SK-N-SH treated with all-trans-retinoic acid at 6 μM for 48 hours (cell line): ENCODE data around the gene DLX6.

Source experiments
- CSDC2 ChIP-seq: fragments of 250-450 bp; sonication (Bioruptor Pico); IDR thresholded peaks from 2 replicates; pipeline ENCODE4 v1.5.0; 2020; ENCODE audit warnings: mild to moderate bottlenecking, moderate library complexity
- CSRNP3 ChIP-seq: fragments of 250-450 bp; sonication (Bioruptor Pico); IDR thresholded peaks from 2 replicates; pipeline ENCODE4 v1.5.1; 2021; ENCODE audit warnings: mild to moderate bottlenecking, moderate library complexity
- ESRRG ChIP-seq: fragments of 250-450 bp; sonication (Bioruptor Pico); IDR thresholded peaks from 2 replicates; pipeline ENCODE4 v1.6.1; 2021; ENCODE audit warnings: mild to moderate bottlenecking
- PATZ1 ChIP-seq: fragments of 250-450 bp; sonication (Bioruptor Pico); IDR thresholded peaks from 2 replicates; pipeline ENCODE4 v1.8.0; 2020; ENCODE audit warnings: mild to moderate bottlenecking, moderate library complexity, borderline replicate concordance
- SNAI2 ChIP-seq: fragments of 250-450 bp; sonication (Bioruptor Pico); IDR thresholded peaks from 2 replicates; pipeline ENCODE4 v1.5.0; 2020; ENCODE audit warnings: mild to moderate bottlenecking, moderate library complexity
- TCF4 ChIP-seq: fragments of 250-450 bp; sonication (Bioruptor Pico); IDR thresholded peaks from 2 replicates; pipeline ENCODE4 v1.8.0; 2021; ENCODE audit warnings: mild to moderate bottlenecking, moderate library complexity, borderline replicate concordance
- TOX ChIP-seq: fragments of 250-450 bp; sonication (Bioruptor Pico); IDR thresholded peaks from 2 replicates; pipeline ENCODE4 v1.8.0; 2021; ENCODE audit warnings: mild to moderate bottlenecking, moderate library complexity, borderline replicate concordance
- ZC3H10 ChIP-seq: fragments of 250-450 bp; sonication (Bioruptor Pico); IDR thresholded peaks from 2 replicates; pipeline ENCODE4 v1.5.1; 2021; ENCODE audit warnings: mild to moderate bottlenecking, moderate library complexity
- ZFP3 ChIP-seq: fragments of 250-450 bp; sonication (Bioruptor Pico); IDR thresholded peaks from 2 replicates; pipeline ENCODE4 v1.5.0; 2020; ENCODE audit warnings: mild to moderate bottlenecking, moderate library complexity
- ZFP30 ChIP-seq: fragments of 450-650 bp; formaldehyde crosslinking; IDR thresholded peaks from 2 replicates; pipeline ENCODE4 v1.5.0; 2022; ENCODE audit warnings: mild to moderate bottlenecking, moderate library complexity
- ZNF565 ChIP-seq: fragments of 450-650 bp; formaldehyde crosslinking; conservative IDR thresholded peaks from 2 replicates; pipeline ENCODE4 v1.5.0; 2020; ENCODE audit warnings: low read depth, mild to moderate bottlenecking, moderate library complexity

- no peak for TF ChIP-seq ZC3H10
- TF ChIP-seq CSRNP3, result no peak
- no peak for TF ChIP-seq TOX
- TF ChIP-seq PATZ1 (CRISPR knock-in tag), result no peak
- no peak for TF ChIP-seq ZFP3
- TF ChIP-seq CSDC2, result no peak
- no peak for TF ChIP-seq ESRRG (CRISPR knock-in tag)
- no peak for TF ChIP-seq ZNF565 (CRISPR knock-in tag)
- TF ChIP-seq TCF4 (CRISPR knock-in tag), result no peak
- no peak for TF ChIP-seq ZFP30 (CRISPR knock-in tag)
- TF ChIP-seq SNAI2 (CRISPR knock-in tag), result no peak
These were observed 5.8 kb downstream of the DLX6 start for GRCh38 chr7:97011104-97011503.
